Subcutaneous adipose tissue (tissue), 4 donors: ENCODE data around the gene ORMDL2. TPM values are rescaled to one million over a fixed set of nuclear protein-coding genes. Genes with fewer than 3 reads are reported as not detected.

Experiments
- total RNA-seq, 4 donors: library from RNA; depleted of rRNA; stranded (reverse); fragments of >200 nt; gene quantifications; one replicate each; pipeline ENCODE4 v1.1.0, GENCODE V29; 2016
- TF ChIP-seq, protein P1 (sequence below): fragments of 450-650 bp; IDR thresholded peaks from one replicate; pipeline ENCODE4 v1.5.1; 2016; ENCODE audit warnings: low read depth, mild to moderate bottlenecking, control low read depth, antibody characterized with exemption, moderate library complexity

ORMDL2 gene
- total RNA-seq, 4 donors from 2014 or later = 11.7 to 29.5 (median 17.6) TPM

DNA sequence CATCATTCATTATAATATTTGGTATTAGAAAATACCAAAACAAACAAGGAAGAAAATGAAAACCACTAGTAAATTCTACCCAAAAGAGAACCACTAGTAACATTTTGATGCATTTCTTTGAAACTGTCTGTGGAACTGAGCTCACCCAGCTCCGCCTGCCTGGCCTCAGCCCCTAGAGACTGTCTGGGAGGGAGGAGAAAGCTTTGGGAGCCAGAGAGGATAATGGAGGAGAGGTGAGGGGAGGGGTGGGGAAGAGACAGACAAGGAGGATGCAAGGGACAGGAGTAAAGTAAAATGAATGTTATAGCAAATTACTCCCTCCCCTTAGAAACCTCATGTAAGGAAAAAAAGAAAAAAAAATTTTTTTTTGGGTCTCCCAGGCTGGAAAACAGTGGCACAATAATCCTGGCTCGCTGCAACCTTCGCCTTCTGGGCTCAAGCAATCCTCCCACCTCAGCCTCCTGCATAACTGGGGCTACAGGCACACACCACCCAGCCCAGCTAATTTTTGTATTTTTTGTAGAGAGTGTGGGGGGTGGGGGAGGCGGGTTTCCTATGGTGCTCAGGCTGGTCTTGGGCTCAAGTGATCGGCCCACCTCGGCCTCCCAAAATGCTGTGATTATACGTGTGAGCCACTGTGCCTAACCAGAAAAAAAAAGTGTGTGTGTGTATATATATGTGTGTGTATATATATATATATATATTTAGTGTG lies 28.1 kb downstream of the ORMDL2 start:
- TF ChIP-seq, protein P1, sequence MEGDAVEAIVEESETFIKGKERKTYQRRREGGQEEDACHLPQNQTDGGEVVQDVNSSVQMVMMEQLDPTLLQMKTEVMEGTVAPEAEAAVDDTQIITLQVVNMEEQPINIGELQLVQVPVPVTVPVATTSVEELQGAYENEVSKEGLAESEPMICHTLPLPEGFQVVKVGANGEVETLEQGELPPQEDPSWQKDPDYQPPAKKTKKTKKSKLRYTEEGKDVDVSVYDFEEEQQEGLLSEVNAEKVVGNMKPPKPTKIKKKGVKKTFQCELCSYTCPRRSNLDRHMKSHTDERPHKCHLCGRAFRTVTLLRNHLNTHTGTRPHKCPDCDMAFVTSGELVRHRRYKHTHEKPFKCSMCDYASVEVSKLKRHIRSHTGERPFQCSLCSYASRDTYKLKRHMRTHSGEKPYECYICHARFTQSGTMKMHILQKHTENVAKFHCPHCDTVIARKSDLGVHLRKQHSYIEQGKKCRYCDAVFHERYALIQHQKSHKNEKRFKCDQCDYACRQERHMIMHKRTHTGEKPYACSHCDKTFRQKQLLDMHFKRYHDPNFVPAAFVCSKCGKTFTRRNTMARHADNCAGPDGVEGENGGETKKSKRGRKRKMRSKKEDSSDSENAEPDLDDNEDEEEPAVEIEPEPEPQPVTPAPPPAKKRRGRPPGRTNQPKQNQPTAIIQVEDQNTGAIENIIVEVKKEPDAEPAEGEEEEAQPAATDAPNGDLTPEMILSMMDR = no peak

DNA sequence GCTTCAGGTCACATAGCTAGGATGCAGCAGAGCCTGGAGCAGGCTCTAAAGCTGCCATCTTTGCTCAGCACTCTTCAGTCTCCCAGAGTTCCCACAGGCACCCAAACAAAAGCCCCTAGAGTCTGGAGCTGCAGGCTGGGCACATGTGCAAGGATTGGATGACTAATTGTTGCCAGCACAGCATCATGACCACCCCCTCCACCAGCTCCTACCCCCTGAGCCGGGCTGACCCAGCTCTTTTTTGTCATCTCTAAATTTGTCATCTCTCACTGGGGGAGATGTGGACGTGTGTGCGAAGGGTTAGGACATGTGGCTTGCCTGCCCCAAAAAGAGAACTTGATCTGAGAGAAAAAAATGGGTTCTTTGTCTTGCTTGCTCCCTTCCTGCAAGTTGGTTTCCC lies 29.2 kb downstream of the ORMDL2 start:
- TF ChIP-seq, protein P1 = no peak

DNA sequence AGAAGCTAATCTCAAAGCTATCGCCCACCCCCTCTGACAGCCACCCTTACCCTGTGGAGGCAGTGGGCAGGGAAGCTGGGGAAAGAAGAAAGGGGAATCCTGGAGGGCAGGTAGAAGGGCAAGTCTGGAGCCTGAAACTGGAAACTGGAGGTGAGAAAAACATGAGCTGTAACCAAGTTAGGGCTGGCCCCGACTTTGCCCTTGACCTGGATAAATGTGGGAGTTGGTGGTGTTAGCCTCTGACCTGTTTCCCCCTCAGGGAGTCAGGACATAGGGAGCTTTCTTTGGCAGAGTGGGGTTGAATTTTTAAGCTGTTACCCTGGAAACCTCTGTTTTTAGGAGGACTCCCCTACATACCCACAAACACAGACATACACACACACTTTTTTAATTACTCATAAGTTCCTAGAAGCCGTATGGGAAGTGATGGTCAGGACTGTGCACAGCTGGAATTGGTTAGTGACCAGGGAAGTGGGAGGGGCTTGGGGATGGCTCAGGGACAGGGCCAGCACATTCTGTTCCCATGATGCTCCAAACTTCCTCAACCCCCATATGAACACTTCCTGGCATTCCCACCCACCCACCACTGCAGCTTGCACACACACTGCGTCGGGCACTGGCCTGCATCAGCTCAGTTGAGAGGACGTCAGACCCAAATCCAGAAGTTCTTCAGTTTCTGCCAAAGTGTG lies 29.9 kb downstream of the ORMDL2 start:
- TF ChIP-seq, protein P1 = no peak

DNA sequence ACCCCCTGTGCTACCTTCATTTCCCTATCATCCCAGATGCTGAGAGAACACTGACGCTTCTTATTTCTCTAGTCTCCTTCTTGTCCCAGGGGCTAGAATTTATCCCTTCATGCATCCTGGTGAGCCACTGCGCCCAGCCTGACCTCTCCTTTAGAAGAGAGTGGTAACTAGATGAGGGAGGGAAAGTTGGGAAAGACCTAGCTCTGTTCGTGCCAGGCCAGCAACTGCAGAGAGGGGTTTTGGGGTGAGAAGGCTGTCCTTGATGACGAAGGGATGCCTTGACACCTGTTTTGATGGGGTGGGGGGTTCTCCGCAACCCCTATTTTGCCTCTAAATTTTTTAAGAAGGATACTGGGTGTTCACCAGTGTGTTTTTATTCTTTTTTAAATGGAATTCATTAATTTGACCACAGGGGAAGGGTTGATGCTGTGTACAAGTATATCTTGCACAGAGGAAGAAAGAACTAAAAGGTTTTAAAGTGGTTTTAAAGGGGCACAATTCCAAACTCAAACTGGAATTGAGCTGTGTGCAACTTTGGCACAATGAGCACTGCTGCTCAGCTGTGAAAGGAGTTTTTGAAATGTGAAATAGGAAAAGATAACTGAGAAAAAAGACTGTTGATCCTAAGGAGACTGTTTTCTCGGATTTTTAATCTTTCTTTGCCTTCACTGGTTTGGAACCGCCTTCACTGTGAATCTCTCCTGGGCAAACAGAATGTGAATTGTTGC lies 31.9 kb downstream of the ORMDL2 start:
- TF ChIP-seq, protein P1 = no peak

DNA sequence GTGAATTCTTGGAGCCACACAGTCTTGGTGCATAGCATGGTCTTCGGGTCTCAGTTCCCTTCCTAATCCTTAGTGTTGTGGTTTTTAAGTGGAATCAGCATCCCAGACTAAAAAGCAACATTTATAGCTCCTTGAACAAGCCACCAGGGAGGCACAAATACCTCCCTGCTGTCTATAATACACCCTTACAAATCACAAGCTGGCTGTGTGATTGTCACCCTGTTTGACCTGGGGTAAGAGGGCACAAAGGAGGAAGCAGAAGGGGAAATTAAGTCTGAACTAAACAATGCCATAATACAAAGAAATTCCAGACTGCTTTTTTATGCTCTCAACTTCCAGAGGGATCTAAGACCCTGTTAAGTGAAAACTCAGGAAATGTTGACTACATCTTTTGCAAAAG lies 32.6 kb downstream of the ORMDL2 start:
- TF ChIP-seq, protein P1 = no peak

DNA sequence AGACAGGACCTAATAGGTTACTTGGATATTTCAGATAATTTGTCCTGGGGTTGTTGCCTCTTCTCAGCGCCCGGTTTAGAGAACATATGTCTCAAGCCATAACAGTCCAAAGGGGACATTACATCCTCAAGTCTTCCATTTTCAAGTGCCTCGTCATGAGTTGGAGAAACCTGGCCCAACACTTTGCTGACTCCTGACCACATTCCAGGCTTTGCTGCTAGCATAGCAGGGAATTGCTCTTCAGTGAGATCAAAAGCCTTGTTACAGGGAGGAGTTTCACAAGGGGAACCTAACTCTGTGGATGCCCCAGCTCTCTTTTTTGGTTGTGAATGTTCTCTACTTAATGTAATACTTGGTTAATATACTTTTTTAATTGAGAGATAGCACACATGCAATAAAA lies 33.1 kb downstream of the ORMDL2 start:
- TF ChIP-seq, protein P1 = no peak

DNA sequence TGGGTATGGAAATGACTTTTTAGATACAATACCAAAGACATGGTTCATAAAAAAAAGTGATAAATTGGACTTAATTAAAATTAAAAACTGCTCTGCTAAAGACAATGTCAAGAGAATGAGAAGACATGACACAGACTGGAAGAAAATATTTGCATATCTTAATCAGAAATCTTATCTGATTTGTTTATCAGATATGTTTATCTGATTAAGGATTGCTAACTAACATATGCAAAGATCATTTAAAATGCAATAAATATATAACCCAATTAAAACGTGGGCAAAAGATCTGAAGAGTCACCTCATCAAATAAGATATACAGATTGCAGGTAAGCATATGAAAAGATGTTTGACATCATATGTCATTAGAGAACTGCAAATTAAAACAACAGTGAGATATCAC lies 34.9 kb downstream of the ORMDL2 start:
- TF ChIP-seq, protein P1 = no peak
